ENCODE data around the gene KRT33A. TPM values are rescaled to one million over a fixed set of nuclear protein-coding genes. Genes with fewer than 3 reads are reported as not detected.

The KRT33A gene
- total and polyA plus RNA-seq, 7 experiments from 2014 or later: not detected

GRCh38 chr17:41343029-41343428 lies 7.6 kb downstream of the KRT33A start:
- H3K4me1 ChIP-seq (ENCODE audit: control insufficient read depth in 2 of 2, insufficient read depth in 2 of 2, low read length in 2 of 2): peaks cover 48 to 51% of the 10 kb centered on the region in 2 donors
- H3K4me3 Mint-ChIP-seq: peak overlapping the region in 7 of 10 donors; percentile 1 to 72 (median 38)

GRCh38 chr17:41340934-41341861 lies 9.4 kb downstream of the KRT33A start:
- ChIA-PET CTCF (interaction anchor here (0.6 to 3.1 kb wide), 7 partner anchors 12 to 1484 kb away, joined by 3 to 22 read pairs (median 5); no protein-coding TSS in a partner anchor), POLR2A (interaction anchor here (0.7 to 3.0 kb wide), 10 partner anchors 9 to 739 kb away, joined by 3 to 18 read pairs (median 4); partner anchors contain the start of genes EIF1, KRT33A and KRTAP16-1)
- peaks cover 0 to 20% (median 0%) of the 10 kb centered on the region in 5 donors for H3K27me3 Mint-ChIP-seq
- H3K27ac Mint-ChIP-seq: peak overlapping the region; percentile 89 to 99 (median 96)
- H3K9me3 Mint-ChIP-seq: peaks cover 0 to 29% (median 10%) of the 10 kb centered on the region in 11 donors
- DNase-seq (peak in 7 of 9 donors; percentile 63 to 91 (median 82)), ATAC-seq (peak; percentile 75)
- peaks cover 4 to 21% (median 11%) of the 10 kb centered on the region in 5 donors for H3K36me3 Mint-ChIP-seq
- Histone ChIP-seq H3K27ac (ENCODE audit: low read depth, low read length) (peak overlapping the region; percentile 87), H3K4me3 (ENCODE audit: low read length) (peak overlapping the region; percentile 1), H3K27me3 (ENCODE audit: control insufficient read depth in 2 of 2, insufficient read depth in 2 of 2, low read length in 2 of 2) (no peaks in the 10 kb centered on the region), H3K9me3 (ENCODE audit: control insufficient read depth in 2 of 3, low read length in 3 of 3) (peaks cover 0 to 13% (median 5%) of the 10 kb centered on the region in 3 experiments), H3K4me1 (ENCODE audit: control insufficient read depth in 2 of 2, insufficient read depth in 2 of 2, low read length in 2 of 2) (peaks cover 60 to 63% of the 10 kb centered on the region in 2 donors), H3K36me3 (ENCODE audit: control insufficient read depth in 2 of 3, insufficient read depth in 3 of 3, low read length in 3 of 3) (no peaks in the 10 kb centered on the region)
- intact Hi-C loops (cut with micrococcal nuclease): loop anchor here (1.0 to 5.0 kb wide), 3 partner anchors 19 to 61 kb away; no protein-coding TSS in a partner anchor
- peaks cover 33 to 87% (median 63%) of the 10 kb centered on the region in 7 donors for H3K4me1 Mint-ChIP-seq
- H3K4me3 Mint-ChIP-seq: peak overlapping the region; percentile 7 to 84 (median 72)

More at GRCh38 chr17:41343029-41343428, 7.6 kb downstream of the KRT33A start:
- Histone ChIP-seq H3K4me3 (ENCODE audit: low read length) (no peak overlapping the region), H3K9me3 (ENCODE audit: control insufficient read depth in 2 of 3, low read length in 3 of 3) (peaks cover 0 to 13% (median 5%) of the 10 kb centered on the region in 3 experiments), H3K27ac (ENCODE audit: low read depth, low read length) (no peak overlapping the region), H3K36me3 (ENCODE audit: control insufficient read depth in 2 of 3, insufficient read depth in 3 of 3, low read length in 3 of 3) (no peaks in the 10 kb centered on the region), H3K27me3 (ENCODE audit: control insufficient read depth in 2 of 2, insufficient read depth in 2 of 2, low read length in 2 of 2) (no peaks in the 10 kb centered on the region)
- Mint-ChIP-seq H3K36me3 (peaks cover 4 to 21% (median 11%) of the 10 kb centered on the region in 5 donors), H3K27ac (peak overlapping the region; percentile 34 to 99 (median 94)), H3K9me3 (peaks cover 0 to 29% (median 10%) of the 10 kb centered on the region in 11 donors), H3K4me1 (peaks cover 33 to 81% (median 56%) of the 10 kb centered on the region in 7 donors), H3K27me3 (peaks cover 0 to 19% (median 0%) of the 10 kb centered on the region in 5 donors)
- POLR2A ChIA-PET: interaction anchor here (0.6 to 3.0 kb wide), 3 partner anchors 12 to 34 kb away, joined by 3 to 18 read pairs (median 5); partner anchors contain the start of gene KRTAP16-1
- DNase-seq: no peak
- ATAC-seq: no peak
- CTCF ChIA-PET: interaction anchor here (0.6 kb wide), 1 partner anchor 434 kb away, joined by 3 read pairs; no protein-coding TSS in a partner anchor
- intact Hi-C loops (cut with micrococcal nuclease): loop anchor here in 1 of 2 donors (5.0 kb wide), 1 partner anchor 59 kb away; no protein-coding TSS in a partner anchor

GRCh38 chr17:41340494-41340893 lies 10.1 kb downstream of the KRT33A start:
- H3K9me3 Mint-ChIP-seq: peaks cover 0 to 29% (median 10%) of the 10 kb centered on the region in 11 donors
- ChIA-PET POLR2A (interaction anchor here (0.9 to 3.0 kb wide), 5 partner anchors 10 to 209 kb away, joined by 3 to 18 read pairs (median 6); partner anchors contain the start of genes KRT33A and KRTAP16-1), CTCF (interaction anchor here (1.4 to 3.1 kb wide), 3 partner anchors 12 to 209 kb away, joined by 3 to 22 read pairs (median 5); no protein-coding TSS in a partner anchor)
- Histone ChIP-seq H3K4me1 (ENCODE audit: control insufficient read depth in 2 of 2, insufficient read depth in 2 of 2, low read length in 2 of 2) (peaks cover 64 to 71% of the 10 kb centered on the region in 2 donors), H3K36me3 (ENCODE audit: control insufficient read depth in 2 of 3, insufficient read depth in 3 of 3, low read length in 3 of 3) (no peaks in the 10 kb centered on the region), H3K27me3 (ENCODE audit: control insufficient read depth in 2 of 2, insufficient read depth in 2 of 2, low read length in 2 of 2) (no peaks in the 10 kb centered on the region), H3K27ac (ENCODE audit: low read depth, low read length) (peak overlapping the region; percentile 87), H3K9me3 (ENCODE audit: control insufficient read depth in 2 of 3, low read length in 3 of 3) (peaks cover 0 to 13% (median 5%) of the 10 kb centered on the region in 3 experiments), H3K4me3 (ENCODE audit: low read length) (peak overlapping the region; percentile 1)
- DNase-seq: no peak
- peak overlapping the region; percentile 89 to 99 (median 96) for H3K27ac Mint-ChIP-seq
- ATAC-seq: no peak
- H3K4me1 Mint-ChIP-seq: peaks cover 38 to 90% (median 70%) of the 10 kb centered on the region in 7 donors
- peak overlapping the region; percentile 7 to 81 (median 72) for H3K4me3 Mint-ChIP-seq
- H3K27me3 Mint-ChIP-seq: peaks cover 0 to 18% (median 0%) of the 10 kb centered on the region in 5 donors
- H3K36me3 Mint-ChIP-seq: peaks cover 4 to 21% (median 11%) of the 10 kb centered on the region in 5 donors
- intact Hi-C loops (cut with micrococcal nuclease): loop anchor here in 1 of 2 donors (5.0 kb wide), 1 partner anchor 62 kb away; no protein-coding TSS in a partner anchor

- no peak for DNase-seq
- H3K9me3 ChIP-seq (ENCODE audit: control insufficient read depth in 2 of 3, low read length in 3 of 3): peaks cover 0 to 13% (median 5%) of the 10 kb centered on the region in 3 experiments
- H3K4me1 ChIP-seq (ENCODE audit: control insufficient read depth in 2 of 2, insufficient read depth in 2 of 2, low read length in 2 of 2): peaks cover 72 to 79% of the 10 kb centered on the region in 2 donors
- peaks cover 45 to 95% (median 79%) of the 10 kb centered on the region in 7 donors for H3K4me1 Mint-ChIP-seq
- no peaks in the 10 kb centered on the region for H3K27me3 ChIP-seq (ENCODE audit: control insufficient read depth in 2 of 2, insufficient read depth in 2 of 2, low read length in 2 of 2)
- H3K9me3 Mint-ChIP-seq: peaks cover 0 to 29% (median 10%) of the 10 kb centered on the region in 11 donors
- no peaks in the 10 kb centered on the region for H3K36me3 ChIP-seq (ENCODE audit: control insufficient read depth in 2 of 3, insufficient read depth in 3 of 3, low read length in 3 of 3)
- intact Hi-C loops (cut with micrococcal nuclease): loop anchor here (1.0 to 5.0 kb wide), 4 partner anchors 17 to 327 kb away; no protein-coding TSS in a partner anchor
- peak overlapping the region; percentile 31 for H3K4me3 ChIP-seq (ENCODE audit: low read length)
- CTCF ChIA-PET: interaction anchor here (0.6 to 3.1 kb wide), 3 partner anchors 17 to 53 kb away, joined by 3 to 22 read pairs (median 4); partner anchors contain the start of gene KRTAP16-1
- H3K4me3 Mint-ChIP-seq: peak overlapping the region; percentile 28 to 81 (median 74)
- peaks cover 0 to 14% (median 0%) of the 10 kb centered on the region in 5 donors for H3K27me3 Mint-ChIP-seq
- peak overlapping the region; percentile 92 to 99 (median 96) for H3K27ac Mint-ChIP-seq
- POLR2A ChIA-PET: interaction anchor here (1.1 to 1.6 kb wide), 4 partner anchors 8 to 210 kb away, joined by 3 to 6 read pairs (median 4); no protein-coding TSS in a partner anchor
- ATAC-seq: no peak
- peak overlapping the region; percentile 87 for H3K27ac ChIP-seq (ENCODE audit: low read depth, low read length)
- H3K36me3 Mint-ChIP-seq: peaks cover 4 to 21% (median 6%) of the 10 kb centered on the region in 5 donors
Measured at GRCh38 chr17:41339571-41340172, 11.0 kb downstream of the KRT33A start.

- Histone ChIP-seq H3K36me3 (ENCODE audit: control insufficient read depth in 2 of 3, insufficient read depth in 3 of 3, low read length in 3 of 3) (no peaks in the 10 kb centered on the region), H3K4me1 (ENCODE audit: control insufficient read depth in 2 of 2, insufficient read depth in 2 of 2, low read length in 2 of 2) (peaks cover 78 to 85% of the 10 kb centered on the region in 2 donors), H3K27me3 (ENCODE audit: control insufficient read depth in 2 of 2, insufficient read depth in 2 of 2, low read length in 2 of 2) (no peaks in the 10 kb centered on the region), H3K9me3 (ENCODE audit: control insufficient read depth in 2 of 3, low read length in 3 of 3) (peaks cover 0 to 13% (median 5%) of the 10 kb centered on the region in 3 experiments), H3K27ac (ENCODE audit: low read depth, low read length) (peak overlapping the region; percentile 87), H3K4me3 (ENCODE audit: low read length) (no peak overlapping the region)
- Mint-ChIP-seq H3K9me3 (peaks cover 0 to 24% (median 10%) of the 10 kb centered on the region in 11 donors), H3K4me1 (peaks cover 47 to 99% (median 85%) of the 10 kb centered on the region in 7 donors), H3K4me3 (peak overlapping the region; percentile 28 to 81 (median 74)), H3K27me3 (peaks cover 0 to 14% (median 0%) of the 10 kb centered on the region in 5 donors), H3K27ac (peak overlapping the region; percentile 92 to 99 (median 96)), H3K36me3 (peaks cover 4 to 21% (median 6%) of the 10 kb centered on the region in 5 donors)
- ChIA-PET POLR2A (interaction anchor here (0.6 to 1.6 kb wide), 5 partner anchors 9 to 210 kb away, joined by 3 to 8 read pairs (median 4); no protein-coding TSS in a partner anchor), CTCF (interaction anchor here (0.6 to 3.1 kb wide), 3 partner anchors 17 to 53 kb away, joined by 3 to 22 read pairs (median 4); partner anchors contain the start of gene KRTAP16-1)
- peak; percentile 90 for ATAC-seq
- intact Hi-C loops (cut with micrococcal nuclease): loop anchor here (1.0 to 2.0 kb wide), 3 partner anchors 16 to 328 kb away; no protein-coding TSS in a partner anchor
- DNase-seq: peak in 7 of 9 donors; percentile 71 to 93 (median 88)
Measured at GRCh38 chr17:41338961-41339485, 11.6 kb downstream of the KRT33A start.

Data from naive thymus-derived CD4-positive, alpha-beta T cell (primary cell).